Measurements from ENCODE around the gene SPTLC2. TPM values are rescaled to one million over a fixed set of nuclear protein-coding genes. Genes with fewer than 3 reads are reported as not detected.

The SPTLC2 gene
- total RNA-seq, 2 donors from 2014 or later: 18.4 to 20.6 TPM

Other genes starting within 250 kb of the SPTLC2 start
- 10 to 100 TPM; 27.5 to 36.1 TPM for gene TMED8, start 239.5 kb downstream of the SPTLC2 start, total RNA-seq
- under 1 TPM; 0.19 to 0.76 TPM for gene SAMD15, start 239.3 kb downstream of the SPTLC2 start, total RNA-seq
- gene NOXRED1, start 193.1 kb downstream of the SPTLC2 start, total RNA-seq: 1 to 10 TPM; 1.2 to 1.7 TPM
- 10 to 100 TPM; 18.9 to 25.5 TPM for gene VIPAS39, start 159.0 kb downstream of the SPTLC2 start, total RNA-seq
- gene AHSA1, start 158.5 kb downstream of the SPTLC2 start, total RNA-seq: 100 to 1,000 TPM in 1 of 2 donors, 10 to 100 TPM in 1; 79.1 to 101 TPM
- not detected for gene ISM2, start 117.8 kb downstream of the SPTLC2 start, total RNA-seq
- 10 to 100 TPM; 18.1 to 18.7 TPM for gene ALKBH1, start 91.4 kb upstream of the SPTLC2 start, total RNA-seq
- gene SLIRP, start 91.5 kb upstream of the SPTLC2 start, total RNA-seq: 10 to 100 TPM; 60.5 to 63.3 TPM
- gene SNW1, start 144.5 kb upstream of the SPTLC2 start, total RNA-seq: 100 to 1,000 TPM; 125 to 142 TPM
- 1 to 10 TPM; 2.3 to 3.1 TPM for gene ADCK1, start 183.5 kb upstream of the SPTLC2 start, total RNA-seq

Data from activated T-cell treated with anti-CD3 and anti-CD28 coated beads, Interleukin-2, amount 50 U/mL, for 72 hours (primary cell).